IPS-11a (cell line): Measurements from ENCODE around the gene MINDY4.
"Not testable (repeated sequence)": the region's sequence is repeated elsewhere in the genome, so short reads cannot be mapped to it uniquely, and the experiment has no call there.

ENCODE experiments used
- H3K4me3 ChIP-seq: one replicate; pipeline ENCODE4 v1.5.1; 2013; ENCODE audit warnings: low read depth, low read length, control low read depth

MINDY4 gene

GRCh38 chr7:30831936-30832335 lies 60.7 kb downstream of the MINDY4 start:
- H3K4me3 ChIP-seq: no peak overlapping the region

DNA sequence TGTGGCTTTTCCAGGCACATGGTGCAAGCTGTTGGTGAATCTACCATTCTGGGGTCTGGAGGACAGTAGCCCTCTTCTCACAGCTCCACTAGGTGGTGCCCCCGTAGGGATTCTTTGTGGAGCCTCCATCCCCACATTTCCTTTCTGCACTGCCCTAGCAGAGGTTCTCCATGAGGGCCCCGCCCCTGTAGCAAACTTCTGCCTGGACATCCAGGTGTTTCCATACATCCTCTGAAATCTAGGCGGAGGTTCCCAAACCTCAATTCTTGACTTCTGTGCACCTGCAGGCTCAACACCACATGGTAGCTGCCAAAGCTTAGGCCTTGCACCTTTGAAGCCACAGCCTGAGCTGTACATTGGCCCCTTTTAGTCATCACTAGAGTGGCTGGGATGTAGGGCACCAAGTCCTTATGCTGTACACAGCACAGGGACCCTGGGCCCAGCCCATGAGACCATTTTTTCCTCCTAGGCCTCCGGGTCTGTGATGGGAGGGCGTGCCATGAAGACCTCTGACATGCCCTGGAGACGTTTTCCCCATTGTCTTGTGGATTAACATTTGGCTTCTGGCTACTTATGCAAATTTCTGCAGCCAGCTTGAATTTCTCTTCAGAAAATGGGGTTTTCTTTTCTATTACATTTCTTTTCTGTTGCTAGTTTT lies 62.9 kb downstream of the MINDY4 start:
- H3K4me3 ChIP-seq: not testable (repeated sequence)

DNA sequence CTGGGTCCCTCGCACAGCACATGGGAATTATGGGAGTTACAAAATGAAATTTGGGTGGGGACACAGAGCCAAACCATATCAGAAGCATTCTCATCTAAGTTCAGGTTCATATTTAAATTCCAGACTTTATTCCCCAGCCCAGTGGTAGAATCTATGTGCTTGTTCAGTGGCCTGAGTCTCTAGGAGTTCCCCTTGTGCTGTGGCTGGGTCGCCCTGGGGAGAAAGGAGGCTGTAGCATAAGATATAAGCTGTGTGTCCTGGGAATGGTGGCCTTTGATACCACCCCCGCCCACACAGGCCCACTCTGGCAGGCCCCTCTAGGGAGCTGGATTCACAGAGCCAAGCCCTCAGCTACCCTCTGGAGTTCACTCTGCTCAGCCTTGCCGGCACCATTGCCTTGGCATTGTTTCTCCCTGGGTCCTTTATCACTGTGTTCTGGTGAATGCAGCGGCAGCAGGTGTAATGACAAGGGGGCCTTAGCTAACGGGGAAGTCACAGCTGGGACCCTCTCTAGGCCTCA lies 64.2 kb downstream of the MINDY4 start:
- H3K4me3 ChIP-seq: no peak overlapping the region

DNA sequence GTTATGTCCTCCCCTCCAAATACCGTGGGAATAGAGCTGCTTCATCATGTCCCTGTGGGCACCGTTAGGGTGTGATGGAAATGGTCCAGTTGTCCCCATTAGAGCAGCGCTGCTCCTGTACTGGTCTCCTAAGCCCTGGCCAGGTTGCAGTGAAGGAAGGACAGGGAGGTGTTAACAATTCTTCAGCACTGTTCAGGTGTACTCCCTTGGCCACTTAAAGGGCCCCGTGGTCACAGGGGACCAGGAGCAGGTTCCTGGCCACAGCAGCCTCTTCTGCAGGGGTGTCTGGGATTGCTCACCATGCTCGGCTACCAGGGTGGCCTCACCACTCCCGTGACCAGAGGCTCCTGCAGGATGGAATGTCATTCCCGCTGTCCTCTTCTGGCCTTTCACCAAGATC lies 65.8 kb downstream of the MINDY4 start:
- H3K4me3 ChIP-seq: no peak overlapping the region

DNA sequence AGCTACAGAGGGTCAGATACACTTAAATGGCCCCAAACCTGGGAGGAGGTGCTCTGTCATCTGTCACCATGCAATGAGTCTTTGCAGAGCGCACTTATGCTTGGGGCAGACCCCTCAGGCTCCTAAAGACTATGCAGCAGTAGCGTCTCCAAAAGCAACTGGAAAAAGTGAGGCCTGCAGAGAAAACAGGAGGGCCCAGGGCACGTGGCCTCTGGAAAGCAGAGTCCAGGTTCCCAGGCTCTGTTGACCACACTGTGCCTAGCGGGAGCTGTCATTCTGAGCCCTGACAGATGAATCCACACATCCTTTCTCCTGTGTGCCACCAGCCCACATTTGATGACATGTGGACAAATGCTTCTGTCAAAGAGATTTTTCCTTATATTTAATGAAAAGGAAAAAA lies 66.4 kb downstream of the MINDY4 start:
- H3K4me3 ChIP-seq: no peak overlapping the region

- no peak overlapping the region for H3K4me3 ChIP-seq
These were observed 66.8 kb downstream of the MINDY4 start for GRCh38 chr7:30838008-30838407.

DNA sequence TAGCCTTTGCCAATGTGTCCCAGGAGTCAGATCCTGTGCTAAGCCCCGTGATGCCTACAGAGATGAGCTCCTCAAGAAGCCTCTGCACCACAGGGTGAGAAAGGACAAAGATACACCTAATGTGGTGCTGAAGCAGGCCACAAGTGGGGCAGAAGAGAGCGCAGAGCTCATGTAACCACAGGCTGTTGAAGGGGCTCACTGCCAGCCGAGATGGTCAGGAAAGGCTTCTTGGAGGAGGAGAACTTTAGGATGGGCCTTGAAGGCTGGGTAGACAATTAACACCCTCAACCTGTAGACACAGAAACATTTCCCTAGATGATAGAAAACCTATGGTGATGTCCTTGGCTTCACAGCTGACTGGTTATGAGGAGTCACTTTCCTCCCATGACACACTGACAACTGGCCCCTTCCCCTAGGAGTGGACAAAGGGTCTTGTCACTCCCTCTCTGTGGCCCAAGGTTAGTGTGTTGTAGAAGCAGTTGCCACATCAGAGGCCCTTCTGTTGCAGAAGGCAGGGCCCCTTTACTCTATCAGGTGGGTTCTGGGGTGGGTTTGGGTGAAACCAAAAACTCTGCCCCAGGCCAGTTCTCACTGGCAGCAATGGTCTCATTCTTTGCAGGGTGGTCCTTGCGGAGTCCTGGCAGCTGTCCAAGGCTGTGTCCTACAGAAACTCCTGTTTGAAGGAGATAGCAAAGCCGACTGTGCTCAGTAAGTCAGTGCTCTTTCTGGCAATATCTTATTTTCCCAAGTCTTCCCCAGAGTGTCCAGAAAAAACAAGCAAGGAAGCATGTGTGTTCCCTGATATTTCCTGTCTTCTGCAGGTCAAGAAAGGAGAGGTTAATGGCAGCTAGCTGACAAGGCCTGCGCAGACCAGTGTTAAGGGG lies 69.2 kb downstream of the MINDY4 start:
- no peak overlapping the region for H3K4me3 ChIP-seq

DNA sequence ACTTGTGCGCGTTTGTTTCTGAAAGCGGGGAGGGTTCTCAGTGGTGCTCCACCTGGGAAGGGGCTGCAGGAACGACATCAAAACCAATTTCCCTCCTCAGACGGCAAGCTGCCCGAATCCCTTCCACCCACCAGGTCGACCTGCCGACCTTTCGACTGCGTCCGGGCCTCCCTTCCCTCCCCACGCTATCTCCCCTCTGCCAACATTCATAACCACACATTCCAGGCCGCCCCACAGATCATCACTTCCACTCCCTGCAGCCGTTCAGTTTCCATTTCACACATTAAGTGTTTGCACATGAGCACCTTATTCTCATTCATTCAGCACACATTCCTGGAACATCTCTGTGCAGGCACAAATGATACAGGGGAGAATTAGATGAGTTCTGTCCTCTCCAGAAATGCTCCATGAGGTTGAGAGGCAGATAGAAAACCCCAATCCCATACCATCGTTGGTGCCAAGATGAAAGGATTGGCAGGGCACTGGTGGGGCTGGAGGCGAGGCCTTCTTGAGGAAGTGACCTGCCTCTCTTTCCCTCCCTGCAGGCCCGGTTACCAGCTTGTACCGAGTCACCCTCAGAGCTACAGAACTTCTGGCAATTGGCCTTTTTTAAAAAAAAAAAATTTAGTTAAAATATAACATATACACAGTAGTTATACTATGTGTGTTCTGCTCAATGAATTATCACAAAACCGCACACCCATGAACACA lies 70.0 kb downstream of the MINDY4 start:
- H3K4me3 ChIP-seq: no peak overlapping the region

DNA sequence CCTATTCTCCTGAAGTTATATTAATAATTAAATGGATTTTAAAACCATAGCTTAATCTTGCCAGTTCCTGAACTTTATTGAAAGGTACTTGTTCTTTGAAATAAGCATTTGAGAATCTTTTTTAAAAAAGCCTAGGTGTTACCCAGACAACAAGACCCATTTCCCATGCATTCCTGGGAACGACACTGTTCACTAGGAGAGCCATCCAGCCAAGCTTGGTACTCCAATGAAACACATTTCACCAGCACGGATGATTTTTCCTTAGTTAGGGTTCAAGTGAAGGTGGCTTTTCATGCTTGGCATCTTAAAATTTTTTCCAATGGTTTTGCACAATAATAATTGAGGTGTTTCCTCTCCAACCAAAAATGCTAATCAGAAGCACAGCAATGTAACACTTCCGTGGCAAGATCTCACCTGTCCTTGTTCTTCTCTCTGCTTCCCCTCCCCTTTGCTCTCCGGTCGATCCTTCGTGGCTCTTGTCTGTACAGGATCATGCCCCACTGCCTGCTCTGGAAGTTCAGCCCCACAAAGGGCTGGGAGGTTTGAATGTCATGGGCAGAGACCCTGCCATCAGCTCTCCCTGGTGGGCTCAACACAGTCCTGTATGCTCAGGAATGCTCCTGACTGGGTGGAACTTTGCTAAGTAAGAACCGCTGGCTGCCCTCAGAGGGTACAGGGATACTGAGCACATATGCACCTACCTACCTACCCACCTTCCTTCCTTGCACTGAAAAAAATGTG lies 70.8 kb downstream of the MINDY4 start:
- H3K4me3 ChIP-seq: no peak overlapping the region

- H3K4me3 ChIP-seq: no peak overlapping the region
These were observed 71.6 kb downstream of the MINDY4 start for GRCh38 chr7:30842542-30843451.

GRCh38 chr7:30843741-30844482 lies 72.7 kb downstream of the MINDY4 start:
- H3K4me3 ChIP-seq: no peak overlapping the region

GRCh38 chr7:30844483-30844874 lies 73.3 kb downstream of the MINDY4 start:
- no peak overlapping the region for H3K4me3 ChIP-seq

DNA sequence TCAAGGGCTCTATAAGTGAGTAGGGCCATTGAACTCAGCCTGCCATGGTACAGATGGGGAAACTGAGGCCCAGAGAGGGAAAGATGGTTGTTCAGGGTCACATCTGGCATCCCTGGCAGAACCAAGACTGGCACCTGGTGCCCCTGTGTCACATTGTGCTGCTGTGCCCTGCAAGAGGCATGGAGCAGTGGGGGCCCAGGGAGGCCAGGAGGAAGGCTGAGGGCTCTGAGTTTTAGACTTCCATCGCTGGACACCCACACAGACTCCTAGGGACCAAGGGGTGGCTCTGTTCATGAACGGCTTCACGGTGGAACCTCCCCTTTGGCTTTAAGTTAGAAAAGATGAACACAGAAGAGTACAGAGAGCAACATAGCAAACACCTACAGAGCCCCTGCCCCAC lies 73.7 kb downstream of the MINDY4 start:
- H3K4me3 ChIP-seq: no peak overlapping the region

- no peak overlapping the region for H3K4me3 ChIP-seq
These were observed 74.4 kb downstream of the MINDY4 start for GRCh38 chr7:30845426-30846135.

GRCh38 chr7:30846378-30846777 lies 75.2 kb downstream of the MINDY4 start:
- H3K4me3 ChIP-seq: no peak overlapping the region

DNA sequence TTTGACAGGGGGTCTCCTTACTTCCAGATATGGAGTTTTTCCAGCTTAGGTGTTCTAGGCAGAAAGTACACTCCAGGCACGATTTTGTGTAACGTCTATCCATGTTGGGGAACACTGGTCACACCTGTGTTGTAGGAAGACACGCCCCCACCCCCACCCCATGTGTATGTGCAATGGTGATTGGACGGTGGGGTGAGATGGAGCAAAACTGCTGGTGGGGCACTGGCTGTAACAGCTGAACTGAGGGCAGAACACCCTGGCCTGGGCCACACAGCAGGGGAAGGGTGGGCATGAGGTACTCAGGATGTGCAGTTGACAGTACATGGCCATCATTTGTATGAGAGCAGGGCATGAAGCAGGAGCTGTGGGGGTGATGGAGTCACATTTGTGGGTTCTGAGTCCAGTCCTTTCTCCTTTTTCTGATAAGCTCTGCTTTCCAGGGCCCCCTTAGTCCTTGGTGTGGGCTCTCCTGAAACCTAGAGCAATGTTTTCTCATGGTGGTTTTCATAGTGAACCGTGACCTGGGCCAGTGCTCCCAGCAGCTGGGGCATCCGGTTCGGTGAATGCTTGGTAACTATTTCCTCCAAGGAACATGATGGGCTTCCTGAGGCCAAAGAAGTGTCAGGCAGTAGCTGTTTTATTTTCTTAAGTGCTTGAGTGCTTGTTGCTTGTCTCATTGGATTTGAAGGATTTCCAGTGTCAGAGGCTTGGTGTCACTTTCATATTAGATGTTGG lies 77.1 kb downstream of the MINDY4 start:
- H3K4me3 ChIP-seq: no peak overlapping the region

GRCh38 chr7:30849565-30849964 lies 78.3 kb downstream of the MINDY4 start:
- no peak overlapping the region for H3K4me3 ChIP-seq

GRCh38 chr7:30850426-30850825 lies 79.2 kb downstream of the MINDY4 start:
- H3K4me3 ChIP-seq: no peak overlapping the region
